ENCODE data around the gene ZNF611.
"Not testable (repeated sequence)": the region's sequence is repeated elsewhere in the genome, so short reads cannot be mapped to it uniquely, and the experiment has no call there.

Gene ZNF611

DNA sequence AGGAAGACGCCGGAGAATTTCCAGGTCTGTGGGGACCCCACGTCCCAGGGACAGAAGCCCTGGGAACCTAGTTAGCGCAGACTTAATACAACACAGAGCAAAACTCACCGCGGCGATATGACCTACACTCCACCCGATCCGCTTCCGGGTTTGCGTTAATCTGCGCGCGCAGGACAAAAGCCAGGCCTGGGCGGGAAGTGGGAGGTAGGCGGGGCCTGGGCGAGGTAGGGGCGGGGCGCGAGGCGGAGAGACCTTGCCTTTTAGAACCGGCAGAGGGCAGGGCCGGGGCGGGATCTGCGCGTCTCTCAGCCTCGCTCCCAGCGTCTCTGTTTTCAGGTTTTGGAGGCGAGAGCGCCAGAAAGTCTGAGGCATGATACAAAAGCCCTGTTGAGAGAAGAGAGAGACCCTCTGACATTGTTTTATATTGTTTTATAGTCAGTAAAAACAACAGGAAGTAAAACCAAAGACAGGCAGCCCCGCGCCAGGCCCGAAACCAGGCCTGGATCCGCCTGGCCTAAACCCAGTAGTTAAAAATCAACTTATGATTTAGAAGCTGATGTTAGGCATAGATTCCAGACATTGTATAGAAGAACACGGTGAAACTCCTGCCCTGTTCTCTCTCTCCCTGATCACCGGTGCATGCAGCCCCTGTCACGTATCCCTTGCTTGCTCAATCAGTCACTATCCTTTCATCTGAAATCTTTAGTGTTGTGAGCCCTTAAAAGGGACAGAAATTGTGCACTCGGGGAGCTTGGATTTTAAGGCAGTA is at the start of gene ZNF611:
ZNF611 (minus strand) TSS at position 152 of the 769 bp plus-strand sequence. CDS start 19,150 bp downstream, outside the sequence.
- peak; percentile 95 to 99 (median 98) for DNase-seq
- intact Hi-C loops (cut with DNase I), result no loop called here

DNA sequence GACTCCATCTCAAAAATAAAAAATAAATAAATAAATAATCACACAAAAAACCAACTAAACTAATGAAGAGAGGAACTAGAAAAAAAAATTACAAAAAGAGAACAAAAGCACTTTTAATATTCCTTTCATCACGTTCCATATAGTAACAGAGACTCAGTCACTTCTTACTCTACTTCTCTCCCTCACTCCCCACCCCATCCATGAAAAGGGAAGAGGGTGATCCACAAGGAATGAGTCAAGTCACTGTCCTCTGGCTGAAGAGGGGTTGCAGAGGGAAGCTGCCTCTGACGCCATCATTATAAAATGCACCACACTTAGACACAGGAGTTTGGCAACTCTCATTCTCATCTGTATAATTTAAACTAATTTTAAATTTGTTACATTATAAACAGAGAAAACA is 48.0 kb upstream of the ZNF611 start:
- DNase-seq; intact Hi-C loops (cut with DNase I): not testable (repeated sequence)

DNA sequence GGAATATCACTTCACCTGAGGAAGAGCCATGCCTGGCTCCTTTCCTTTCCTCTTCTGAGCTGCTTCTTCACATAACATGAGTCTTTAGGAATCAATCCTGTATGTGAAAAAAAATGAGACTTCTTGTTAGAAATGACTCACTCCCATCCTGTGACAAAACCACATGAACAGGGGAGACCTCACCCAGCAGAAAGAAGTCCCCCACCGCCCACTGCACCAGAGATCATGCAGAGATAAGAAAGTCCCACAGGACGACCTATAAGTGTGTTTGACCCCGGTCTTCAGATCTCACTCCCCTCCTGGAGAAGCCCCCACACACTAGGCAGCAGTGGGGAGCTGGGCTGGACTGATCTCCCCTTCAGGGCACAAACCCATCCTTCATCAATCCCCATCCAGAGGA is 44.0 kb upstream of the ZNF611 start:
- intact Hi-C loops (cut with DNase I), result no loop called here
- no peak for DNase-seq

DNA sequence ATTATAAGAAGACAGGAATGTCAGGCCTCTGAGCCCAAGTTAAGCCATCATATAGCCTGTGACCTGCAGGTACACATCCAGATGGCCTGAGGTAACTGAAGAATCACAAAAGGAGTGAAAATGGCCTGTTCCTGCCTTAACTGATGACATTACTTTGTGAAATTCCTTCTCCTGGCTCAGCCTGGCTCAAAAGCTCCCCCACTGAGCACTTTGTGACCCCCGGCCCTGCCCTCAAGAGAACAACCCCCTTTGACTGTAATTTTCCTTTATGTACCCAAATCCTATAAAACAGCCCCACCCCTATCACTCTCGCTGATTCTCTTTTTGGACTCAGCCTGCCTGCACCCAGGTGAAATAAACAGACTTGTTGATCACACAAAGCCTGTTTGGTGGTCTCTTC is 21.6 kb upstream of the ZNF611 start:
- intact Hi-C loops (cut with DNase I); DNase-seq: not testable (repeated sequence)

GRCh38 chr19:52749780-52750179 is 14.9 kb upstream of the ZNF611 start:
- intact Hi-C loops (cut with DNase I), result no loop called here
- no peak for DNase-seq

DNA sequence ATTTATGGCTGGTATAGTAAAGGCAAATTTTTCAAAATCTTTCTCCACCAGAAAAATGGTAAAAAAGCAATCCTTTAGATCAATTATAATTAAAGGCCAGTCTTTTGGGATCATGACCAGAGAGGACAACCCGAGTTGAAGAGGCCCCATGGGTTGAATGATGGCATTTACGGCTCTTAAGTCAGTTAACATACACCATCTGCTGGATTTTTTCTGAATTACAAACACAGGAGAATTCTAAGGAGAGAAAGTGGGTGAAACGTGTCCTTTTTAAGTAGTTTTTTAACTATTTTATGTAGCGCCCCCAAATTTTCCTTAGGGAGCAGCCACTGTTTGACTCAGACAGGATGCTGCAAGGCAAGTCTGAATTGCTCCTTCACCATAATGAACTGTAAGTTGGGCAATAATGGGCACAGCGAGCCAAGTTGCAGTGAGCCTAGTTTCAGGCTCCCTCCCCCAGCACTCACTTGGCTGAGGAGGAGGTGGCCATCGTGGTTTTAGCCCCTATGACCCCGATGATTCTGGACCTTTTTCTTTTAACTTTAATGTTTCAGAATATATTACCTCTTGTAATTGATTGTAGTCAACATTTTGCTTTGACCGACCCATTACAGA is 13.6 kb upstream of the ZNF611 start:
- intact Hi-C loops (cut with DNase I), result no loop called here
- peak in 18 of 42 donors; percentile 7 to 58 (median 20) for DNase-seq

GRCh38 chr19:52745919-52746318 is 11.1 kb upstream of the ZNF611 start:
- intact Hi-C loops (cut with DNase I); DNase-seq: not testable (repeated sequence)

DNA sequence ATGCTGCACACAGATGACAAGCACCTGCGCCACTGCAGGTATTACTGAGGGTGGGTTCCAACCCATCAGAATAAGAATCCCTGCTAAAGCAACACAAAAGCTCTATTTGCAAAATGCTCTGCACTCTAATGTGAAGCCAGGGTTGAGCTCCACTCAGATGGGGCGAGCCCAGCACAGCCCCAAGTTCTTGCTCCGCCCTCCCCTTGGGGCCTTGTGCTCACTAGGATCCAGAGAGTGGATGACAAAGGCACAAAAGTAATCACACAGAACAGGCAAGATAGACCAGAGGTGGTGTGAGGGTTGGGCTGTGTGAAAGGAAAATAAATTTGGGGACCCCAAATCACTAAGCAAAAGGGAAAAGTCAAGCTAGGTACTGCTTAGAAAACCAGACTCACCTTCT is 8.2 kb upstream of the ZNF611 start:
- DNase-seq, result no peak
- intact Hi-C loops (cut with DNase I), result no loop called here

- intact Hi-C loops (cut with DNase I), result no loop called here
Measured at GRCh38 chr19:52742516-52742915, 7.7 kb upstream of the ZNF611 start.

GRCh38 chr19:52741951-52742485 is 7.2 kb upstream of the ZNF611 start:
- no peak for DNase-seq
- intact Hi-C loops (cut with DNase I), result no loop called here

More at GRCh38 chr19:52742516-52742915, 7.7 kb upstream of the ZNF611 start:
- DNase-seq, result no peak

DNA sequence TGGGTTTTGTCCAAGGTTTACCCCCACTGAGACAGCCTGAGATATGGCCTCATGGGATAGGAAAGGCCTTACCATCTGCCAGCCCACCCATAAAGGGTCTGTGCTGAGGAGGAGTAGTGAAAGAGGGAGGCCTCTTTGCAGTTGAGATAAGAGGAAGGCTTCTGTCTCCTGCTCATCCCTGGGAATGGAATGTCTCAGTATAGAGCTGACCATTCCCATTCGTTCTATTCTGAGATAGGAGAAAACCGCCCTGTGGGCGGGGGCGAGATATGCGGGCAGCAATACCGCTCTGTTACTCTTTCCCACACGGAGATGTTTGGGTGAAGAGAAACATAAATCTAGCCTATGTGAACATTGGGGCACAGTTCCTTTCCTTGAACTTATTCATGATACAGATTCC is 6.5 kb upstream of the ZNF611 start:
- intact Hi-C loops (cut with DNase I); DNase-seq: not testable (repeated sequence)

DNA sequence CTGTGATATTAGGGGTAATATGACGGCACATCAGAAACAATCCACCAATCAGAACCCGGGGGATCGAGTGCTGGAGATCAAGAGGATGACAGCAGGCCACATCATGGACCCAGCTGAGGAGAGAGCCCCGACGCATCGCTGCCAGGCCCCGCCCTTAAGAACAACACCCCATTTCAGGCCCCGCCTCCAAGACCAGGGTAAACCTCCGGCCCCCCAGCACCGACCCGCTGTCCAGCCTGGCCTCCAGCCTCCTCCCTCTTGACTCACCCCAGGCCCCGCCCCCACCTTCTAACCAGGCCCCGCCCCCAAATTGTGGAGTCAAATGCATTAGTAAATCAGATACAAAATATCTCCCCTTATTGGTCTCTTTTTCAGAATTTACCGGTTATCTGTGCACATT is 4.7 kb upstream of the ZNF611 start:
- intact Hi-C loops (cut with DNase I), result no loop called here
- DNase-seq, result no peak

DNA sequence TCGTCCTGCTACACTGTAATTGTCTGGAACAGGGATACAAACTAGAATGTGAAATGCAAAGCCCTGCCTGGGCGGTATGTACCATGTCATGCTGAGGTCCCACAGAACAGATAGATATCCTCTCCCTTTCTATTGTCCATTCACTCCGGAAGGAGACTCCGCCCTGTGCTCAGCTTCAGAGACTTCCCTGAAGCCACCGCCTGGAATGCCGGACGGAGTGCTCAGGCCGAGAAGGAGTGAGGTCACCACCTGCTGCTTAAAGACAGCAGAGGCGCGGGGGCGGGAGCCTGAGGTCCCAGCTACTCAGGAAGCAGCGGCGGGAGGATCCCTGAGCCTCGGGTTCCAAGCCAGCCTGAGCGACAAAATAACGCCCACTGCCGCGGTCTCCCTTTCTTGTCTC is 890 bp upstream of the ZNF611 start:
- intact Hi-C loops (cut with DNase I), result no loop called here
- DNase-seq, result peak in 34 of 42 donors; percentile 3 to 59 (median 16)

- intact Hi-C loops (cut with DNase I), result no loop called here
- peak in 36 of 42 donors; percentile 2 to 60 (median 27) for DNase-seq
Measured at GRCh38 chr19:52734331-52734892, 432 bp downstream of the ZNF611 start.

DNA sequence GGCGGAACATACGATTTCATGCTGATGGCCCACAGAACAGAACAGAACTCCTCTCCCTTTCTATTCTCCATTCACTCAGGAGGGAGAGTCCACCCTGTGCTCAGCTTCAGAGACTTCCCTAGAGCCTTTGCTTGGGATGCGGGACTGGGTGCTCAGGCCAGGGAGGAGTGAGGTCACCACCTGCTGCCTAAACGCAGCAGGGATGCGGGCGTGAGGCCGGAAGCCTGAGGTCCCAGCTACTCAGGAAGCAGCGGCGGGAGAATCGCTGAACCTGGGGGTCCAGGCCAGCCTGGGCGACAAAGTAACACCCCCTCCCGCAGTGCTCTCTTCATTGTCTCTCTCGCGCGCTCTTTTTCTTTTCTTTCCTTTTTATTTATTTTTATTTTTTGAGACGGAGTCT is 8.8 kb downstream of the ZNF611 start:
- intact Hi-C loops (cut with DNase I), result loop anchor here (10.0 kb wide), 1 partner anchor 91 kb away; the partner anchor contains the start of gene ZNF83
- not testable (repeated sequence) for DNase-seq

DNA sequence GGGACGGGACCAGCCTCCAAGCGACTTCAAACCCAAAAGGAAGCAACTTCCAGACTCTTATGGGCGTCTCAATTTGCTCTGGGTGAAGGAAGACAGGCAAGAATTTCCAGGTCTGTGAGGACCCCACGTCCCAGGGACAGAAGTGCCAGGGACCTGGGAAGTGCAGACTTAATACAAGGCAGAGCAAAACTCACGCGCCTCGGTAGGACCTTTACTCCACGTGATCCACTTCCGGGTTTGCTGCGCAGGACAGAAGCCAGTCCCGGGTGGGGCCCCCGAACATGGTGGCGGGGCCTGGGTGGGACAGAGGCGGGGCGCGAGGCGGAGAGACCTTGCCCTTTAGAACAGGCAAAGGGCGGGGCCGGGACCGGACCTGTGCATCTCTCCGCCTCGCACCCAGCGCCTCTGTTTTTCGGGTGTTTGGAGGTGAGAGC is 9.3 kb downstream of the ZNF611 start:
- DNase-seq, result no peak
- intact Hi-C loops (cut with DNase I), result loop anchor here (10.0 kb wide), 1 partner anchor 91 kb away; the partner anchor contains the start of gene ZNF83

DNA sequence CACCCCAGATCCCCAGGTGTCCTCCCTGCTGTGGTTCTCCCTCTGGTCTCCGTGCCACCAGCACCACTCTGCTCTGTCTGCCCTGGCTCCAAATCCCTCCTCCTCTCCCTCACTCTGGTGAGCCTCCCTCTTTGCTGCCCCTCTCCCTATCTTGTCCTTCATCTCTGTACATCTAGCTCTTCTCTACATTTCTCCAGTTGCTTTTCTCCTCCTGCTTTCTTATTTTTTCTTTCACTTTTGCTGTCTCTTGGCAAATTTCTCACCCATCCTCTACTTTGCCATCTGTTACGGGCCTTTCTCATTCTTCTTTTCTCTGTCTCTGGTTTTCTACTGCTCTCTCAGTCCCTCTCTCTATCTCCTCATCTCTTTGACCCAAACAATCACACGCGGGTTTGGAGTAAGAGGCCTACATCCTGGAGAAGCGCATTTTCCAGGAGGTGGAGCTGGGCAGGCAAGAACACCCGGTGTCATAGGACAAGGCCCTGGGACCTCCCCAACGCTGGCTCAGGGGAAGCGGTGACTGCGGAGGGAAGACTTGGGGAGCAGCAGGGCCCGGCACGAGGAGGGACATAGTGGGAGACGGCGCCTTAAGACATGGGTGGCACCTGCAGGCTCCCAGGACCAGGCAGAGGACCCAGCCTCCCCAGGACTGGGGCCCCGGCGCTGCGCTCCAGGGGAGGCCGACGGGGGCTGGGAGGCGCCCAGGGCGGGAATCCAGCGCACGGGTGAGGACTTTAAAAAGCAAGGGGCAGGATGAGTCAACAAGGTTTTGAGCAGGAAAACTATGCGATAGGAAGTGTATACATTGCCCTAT is 9.9 kb downstream of the ZNF611 start:
- intact Hi-C loops (cut with DNase I), result loop anchor here (10.0 kb wide), 1 partner anchor 90 kb away; the partner anchor contains the start of gene ZNF83
- DNase-seq, result no peak

DNA sequence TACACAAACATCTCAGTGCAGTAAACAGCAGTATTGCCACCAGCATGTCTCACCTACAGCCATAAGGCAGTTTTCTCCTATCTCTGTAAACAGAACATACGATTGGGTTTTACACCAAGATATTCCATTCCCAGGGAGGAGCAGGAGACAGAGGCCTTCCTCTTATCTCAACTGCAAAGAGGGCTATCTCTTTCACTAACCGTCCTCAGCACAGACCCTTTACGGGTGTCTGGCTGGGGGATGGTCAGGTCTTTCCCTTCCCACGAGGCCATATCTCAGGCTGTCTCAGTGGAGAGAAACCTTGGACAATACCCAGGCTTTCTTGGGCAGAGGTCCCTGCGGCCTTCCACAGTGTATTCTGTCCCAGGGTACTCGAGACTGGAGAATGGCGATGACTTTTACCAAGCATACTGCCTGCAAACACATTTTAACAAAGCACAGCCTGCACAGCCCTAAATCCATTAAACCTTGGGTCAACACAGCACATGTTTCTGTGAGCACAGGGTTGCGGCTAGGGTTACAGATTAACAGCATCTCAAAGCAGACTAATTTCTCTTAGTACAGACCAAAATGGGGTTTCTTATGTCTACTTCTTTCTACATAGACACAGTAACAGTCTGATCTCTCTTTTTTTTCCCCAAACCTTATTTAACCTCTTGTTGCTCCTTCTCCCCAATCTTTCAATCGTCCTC is 10.8 kb downstream of the ZNF611 start:
- intact Hi-C loops (cut with DNase I), result loop anchor here (10.0 kb wide), 1 partner anchor 89 kb away; the partner anchor contains the start of gene ZNF83
- DNase-seq, result not testable (repeated sequence)

All from head of caudate nucleus (tissue), 42 donors.